GM19467 (cell line): ENCODE results near the gene GALNT2.

ENCODE experiments used
- ATAC-seq: cut with Tn5 transposase; IDR thresholded peaks from one replicate; pipeline ENCODE4 v1.9.1; 2021; ENCODE audit warnings: mild to moderate bottlenecking, moderate library complexity; ENCODE audit not compliant: unreplicated experiment

Gene GALNT2

DNA sequence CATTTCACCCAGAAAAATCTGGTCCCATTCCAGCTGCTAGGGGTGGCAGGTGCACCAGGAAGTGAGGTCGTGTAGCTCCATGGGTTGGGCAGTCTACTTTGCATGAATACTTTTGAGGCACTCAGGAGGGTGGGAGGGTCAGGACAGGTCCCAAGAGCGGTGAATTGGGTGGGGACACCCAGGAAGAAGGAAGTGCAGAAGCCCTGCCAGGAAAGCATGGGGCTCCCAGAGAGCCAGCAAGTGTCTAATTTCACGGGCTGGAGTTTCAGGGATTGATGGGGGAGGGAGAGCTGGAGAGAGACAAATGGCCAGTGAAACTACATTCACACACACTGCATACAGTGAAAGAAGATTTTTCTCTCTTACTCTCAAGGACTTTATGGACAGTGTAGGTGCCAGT is 137.8 kb downstream of the GALNT2 start:
- no peak for ATAC-seq

DNA sequence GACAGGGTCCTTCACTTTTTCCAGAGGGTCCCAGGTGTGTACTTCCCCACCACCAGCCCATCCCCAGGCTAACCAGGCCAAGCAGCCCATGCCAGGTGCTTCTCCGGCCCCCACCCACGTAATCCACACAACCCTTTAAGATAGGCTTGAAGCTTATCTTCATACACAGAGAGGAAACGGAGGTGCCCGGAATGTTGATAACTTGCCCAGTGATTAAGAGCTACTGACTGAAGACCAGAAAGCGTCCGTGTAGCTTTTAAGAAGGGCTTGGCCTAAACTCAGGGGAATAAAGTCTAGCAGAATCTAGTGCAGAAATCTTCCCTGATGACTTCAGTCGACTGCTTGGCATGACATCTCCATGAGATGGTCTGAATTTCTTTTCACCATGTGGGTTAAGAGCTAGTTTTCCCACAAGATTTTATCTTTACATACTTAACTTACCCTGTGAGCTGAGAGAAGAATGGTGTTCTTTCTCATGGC is 138.7 kb downstream of the GALNT2 start:
- no peak for ATAC-seq

DNA sequence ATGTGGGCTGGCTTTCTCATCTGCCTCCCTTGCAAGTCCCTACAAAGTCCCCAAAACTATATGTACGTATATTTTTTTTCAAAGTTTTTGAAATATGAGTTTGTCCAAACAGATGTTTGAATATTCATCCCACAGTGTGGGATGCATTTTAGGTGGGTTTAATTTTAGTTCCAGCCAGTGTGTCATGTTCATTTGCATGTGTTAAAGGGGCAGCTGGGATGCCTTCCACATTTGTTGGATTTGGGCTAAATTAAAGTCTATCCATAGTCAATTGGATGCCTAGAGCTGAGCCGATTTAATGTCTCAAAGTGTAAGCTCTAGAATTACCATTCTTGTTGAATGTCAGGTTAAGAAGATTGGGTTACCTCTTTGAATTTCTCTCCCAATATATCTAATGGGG is 139.2 kb downstream of the GALNT2 start:
- no peak for ATAC-seq

DNA sequence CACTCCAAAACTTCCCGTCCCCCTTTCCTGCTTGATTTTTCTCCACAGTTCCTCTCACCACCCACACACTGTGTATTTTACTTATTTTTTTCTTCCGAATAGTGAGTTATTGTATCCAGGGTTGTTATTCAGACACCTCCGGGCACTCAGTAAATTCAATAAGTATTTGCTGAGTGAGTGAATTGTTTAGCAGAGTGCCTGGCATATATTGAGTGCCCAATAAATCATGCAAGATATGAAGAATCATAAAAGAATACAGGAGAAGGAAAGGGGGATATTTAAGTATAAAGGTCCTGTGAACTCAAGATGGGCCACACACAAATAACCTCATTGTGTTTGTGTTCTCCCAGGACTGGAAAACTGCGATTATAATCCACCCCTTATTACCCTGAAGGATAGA is 139.9 kb downstream of the GALNT2 start:
- ATAC-seq = no peak

DNA sequence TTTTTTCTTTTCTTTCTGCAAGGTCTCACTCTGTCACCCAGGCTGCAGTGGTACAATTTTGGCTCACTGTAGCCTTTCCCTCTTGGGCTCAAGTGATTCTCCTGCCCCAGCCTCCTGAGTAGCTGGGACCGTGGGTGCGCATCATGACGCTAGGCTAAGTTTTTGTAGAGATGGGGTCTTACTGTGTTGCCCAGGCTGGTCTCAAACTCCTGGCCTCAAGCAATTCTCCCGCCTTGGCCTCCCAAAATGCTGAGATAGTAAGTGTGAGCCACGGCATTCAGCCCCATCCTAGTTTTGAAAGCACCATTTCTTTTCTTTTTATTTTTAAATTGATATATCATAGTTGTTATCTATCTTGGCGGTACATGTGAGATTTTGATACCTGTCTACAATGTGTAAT is 140.6 kb downstream of the GALNT2 start:
- no peak for ATAC-seq

DNA sequence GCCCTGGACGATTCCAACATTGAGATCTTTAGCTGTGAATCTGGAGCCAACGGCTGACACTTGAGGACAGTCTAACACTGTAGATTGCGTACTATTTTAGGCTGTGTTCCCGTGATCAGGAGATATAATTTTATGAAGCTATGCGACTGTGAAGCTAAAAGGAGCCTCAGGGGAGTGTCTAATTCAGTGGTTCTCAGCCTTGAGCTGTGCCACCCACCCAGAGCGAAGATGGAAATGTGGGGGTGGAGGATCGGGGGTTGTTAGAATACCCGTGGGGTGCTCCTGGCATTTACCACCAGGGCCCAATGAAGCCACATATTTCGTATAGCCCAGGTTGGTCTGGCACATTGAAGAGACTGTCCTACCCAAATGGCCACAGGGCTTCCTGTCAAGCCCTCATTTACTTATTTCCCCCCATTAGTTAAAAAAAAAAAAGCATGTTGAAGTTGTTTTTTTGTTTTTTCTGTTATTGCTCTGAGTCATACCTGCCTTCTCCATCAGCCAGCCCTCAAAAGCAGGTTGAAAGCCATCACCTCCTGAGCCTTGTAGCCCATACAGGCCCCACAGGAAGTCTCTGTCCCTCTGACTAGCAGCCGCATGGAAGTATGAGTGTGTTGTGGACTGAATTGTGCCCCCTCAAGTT is 141.7 kb downstream of the GALNT2 start:
- peak; percentile 42 for ATAC-seq

DNA sequence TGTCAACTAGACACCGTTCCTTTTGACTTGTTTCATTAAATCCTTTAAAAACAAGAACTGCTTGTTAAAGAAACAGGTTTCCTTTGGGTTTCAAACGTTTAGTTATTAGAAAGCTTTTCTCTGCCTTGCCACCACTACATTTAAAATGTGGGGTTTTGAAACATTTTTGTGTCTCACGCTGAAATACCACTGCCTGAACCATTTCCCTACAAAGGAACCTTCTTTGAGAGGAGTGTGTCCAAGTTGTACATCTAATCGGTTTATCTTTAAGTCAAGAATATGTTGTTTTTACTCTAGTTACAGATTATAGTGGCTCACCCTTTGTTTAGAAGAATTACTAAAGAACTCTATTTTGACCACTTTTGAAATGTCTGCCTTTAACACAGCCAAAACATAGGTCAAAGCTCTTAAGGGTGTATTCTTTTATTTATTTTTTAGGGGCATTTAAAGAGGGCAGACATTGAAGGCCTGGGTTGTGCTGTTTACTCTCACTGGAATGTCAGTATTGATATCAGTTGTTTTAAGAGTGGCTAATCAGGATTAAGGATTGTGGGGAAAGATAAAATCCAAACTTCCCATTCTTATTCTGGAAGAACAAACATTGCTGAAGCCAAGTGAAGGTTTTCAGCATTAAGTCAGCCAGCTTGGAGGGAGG is 143.4 kb downstream of the GALNT2 start:
- ATAC-seq = no peak

DNA sequence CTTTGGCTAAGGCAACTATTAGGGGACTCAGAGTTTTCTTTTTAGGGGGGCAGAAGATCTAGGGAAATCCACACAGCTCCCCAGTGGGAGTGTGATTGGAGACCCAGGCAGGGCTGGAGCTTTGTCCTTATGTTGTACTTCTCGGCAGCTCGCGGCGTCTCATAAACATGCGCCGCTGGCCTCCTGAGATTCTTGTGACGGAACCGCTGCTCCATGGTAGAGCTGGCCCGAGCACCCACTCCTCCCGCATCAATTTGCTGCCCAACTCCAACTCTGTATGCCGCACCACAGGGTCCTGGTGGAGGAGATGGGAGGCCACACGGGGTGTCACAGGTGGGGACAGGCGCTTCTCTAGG is 143.9 kb downstream of the GALNT2 start:
- no peak for ATAC-seq

DNA sequence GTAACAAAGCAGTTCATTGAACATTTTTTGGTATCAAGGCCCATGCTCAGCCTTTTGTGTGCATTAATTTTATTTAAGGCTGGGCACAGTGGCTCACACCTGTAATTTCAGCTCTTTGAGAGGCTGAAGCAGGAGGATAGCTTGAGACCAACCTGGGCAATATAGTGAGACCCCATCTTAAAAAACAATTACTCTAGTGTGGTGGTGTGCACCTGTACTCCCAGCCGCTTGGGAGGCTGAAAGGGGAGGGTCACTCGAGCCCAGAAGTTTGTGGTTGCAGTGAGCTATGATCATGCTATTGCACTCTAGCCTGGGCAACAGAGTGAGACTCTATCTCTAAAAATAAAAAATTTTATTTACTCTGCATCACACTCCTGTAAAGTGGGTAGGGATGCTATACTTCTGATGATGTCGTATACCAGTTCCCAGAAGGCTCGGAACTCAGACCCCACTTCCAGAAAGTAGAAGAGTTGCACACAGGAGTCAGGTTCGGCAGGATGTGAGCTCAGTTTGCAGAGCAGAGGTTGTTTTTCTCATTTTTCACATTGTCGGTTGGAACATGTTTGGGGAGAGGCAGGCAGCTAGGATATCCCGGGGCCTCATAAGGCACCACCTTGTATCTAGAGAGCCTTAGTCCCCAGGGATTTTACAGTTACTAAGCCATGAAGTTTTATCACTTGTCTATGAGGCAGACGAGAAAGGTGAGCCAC is 144.6 kb downstream of the GALNT2 start:
- no peak for ATAC-seq

DNA sequence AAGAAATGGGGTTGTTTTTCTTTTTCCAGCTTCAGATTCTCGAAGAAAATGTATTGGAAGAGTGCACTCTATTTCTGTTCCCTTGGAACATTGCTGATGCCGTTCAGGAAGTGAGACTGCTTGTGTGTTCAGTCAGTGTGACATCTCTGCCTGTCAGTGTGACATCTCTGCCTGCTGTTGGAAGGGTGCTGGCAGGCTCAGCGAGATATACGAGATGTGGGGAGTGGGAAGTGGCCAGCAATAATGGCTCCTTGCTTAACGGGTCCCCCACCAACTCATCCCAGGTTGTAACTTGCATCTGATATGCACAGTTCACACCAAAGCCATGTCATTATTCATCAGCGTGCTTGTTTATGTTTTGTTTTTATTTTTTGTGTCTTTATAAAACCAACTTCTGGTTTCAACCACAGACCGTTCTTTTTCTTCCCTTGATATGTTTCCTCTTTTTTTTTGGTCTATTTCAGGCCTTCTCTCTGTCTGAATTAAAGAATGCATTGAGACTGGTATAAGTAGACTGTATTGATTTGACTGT is 145.4 kb downstream of the GALNT2 start:
- ATAC-seq = peak; percentile 32

DNA sequence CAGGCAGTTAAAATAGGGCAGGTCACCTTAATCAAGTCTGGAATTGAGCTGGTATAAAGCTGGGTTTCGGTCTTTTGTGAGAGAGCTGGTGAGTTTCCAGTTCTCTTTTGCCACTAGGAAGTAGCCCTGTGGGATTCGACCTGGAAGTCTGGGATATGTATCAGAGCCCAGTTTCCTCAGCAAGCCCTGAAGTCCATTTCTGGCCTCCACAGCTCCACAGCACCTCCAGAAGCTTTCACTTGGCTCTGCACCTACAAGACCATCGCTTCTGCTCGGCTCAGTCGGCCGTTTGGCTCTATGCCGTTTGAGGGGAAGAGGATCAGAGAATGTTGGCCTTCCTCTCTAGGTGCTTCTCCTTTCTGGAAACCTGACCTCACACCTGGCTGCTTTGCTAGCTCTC is 148.0 kb downstream of the GALNT2 start:
- no peak for ATAC-seq

DNA sequence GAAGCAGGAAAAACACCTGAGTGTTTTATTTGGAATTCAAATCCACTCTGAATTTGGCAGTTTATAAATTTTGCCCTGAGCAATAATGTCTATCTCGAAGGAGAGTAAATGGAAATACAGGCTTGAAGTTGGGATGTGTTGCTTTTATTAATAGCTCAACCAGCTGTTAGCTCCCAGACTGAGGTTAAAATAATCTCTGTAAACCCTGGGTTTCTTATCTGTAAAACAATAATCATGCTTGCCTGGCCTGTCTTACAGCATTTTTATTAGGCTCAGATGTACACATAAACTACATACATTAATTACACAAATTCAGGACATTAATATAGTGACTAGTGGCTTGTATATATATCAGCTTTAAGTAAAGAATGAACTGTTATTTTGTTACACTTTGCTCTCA is 148.5 kb downstream of the GALNT2 start:
- ATAC-seq = no peak

DNA sequence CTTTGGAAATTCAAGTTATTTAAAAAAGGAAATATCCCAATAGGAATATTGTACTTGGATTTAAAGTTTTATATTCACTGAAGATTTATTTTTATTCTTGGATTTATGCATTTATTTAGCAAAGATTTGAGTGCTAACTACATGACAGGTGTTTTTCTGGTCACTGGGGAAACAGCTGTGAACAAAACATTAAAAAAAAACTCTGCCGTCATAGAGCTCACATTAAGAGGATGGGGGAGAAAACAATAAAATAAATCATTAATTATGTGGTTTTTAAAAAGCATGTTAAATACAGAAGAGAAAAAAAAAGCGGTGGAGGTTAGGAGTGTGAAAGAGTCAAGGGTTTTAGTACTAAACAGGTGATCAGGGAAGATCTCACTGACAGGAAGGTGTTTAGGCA is 149.9 kb downstream of the GALNT2 start:
- ATAC-seq = no peak

DNA sequence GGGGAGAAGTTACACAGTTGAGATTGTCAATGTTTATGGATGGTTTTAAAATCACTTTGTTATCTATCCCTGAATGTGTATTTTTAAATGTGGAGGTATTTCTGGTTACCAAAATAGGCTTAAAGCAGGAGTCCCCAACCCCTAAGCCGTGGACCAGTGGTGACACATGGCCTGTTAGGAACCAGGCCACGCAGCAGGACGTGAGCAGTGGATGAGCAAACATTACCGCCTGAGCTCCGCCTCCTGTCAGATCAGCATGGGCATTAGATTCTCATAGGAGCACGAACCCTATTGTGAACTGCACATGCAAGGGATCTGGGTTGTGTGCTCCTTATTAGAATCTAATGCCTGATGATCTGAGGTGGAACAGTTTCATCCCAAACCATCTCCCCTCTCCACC is 151.6 kb downstream of the GALNT2 start:
- ATAC-seq = no peak

DNA sequence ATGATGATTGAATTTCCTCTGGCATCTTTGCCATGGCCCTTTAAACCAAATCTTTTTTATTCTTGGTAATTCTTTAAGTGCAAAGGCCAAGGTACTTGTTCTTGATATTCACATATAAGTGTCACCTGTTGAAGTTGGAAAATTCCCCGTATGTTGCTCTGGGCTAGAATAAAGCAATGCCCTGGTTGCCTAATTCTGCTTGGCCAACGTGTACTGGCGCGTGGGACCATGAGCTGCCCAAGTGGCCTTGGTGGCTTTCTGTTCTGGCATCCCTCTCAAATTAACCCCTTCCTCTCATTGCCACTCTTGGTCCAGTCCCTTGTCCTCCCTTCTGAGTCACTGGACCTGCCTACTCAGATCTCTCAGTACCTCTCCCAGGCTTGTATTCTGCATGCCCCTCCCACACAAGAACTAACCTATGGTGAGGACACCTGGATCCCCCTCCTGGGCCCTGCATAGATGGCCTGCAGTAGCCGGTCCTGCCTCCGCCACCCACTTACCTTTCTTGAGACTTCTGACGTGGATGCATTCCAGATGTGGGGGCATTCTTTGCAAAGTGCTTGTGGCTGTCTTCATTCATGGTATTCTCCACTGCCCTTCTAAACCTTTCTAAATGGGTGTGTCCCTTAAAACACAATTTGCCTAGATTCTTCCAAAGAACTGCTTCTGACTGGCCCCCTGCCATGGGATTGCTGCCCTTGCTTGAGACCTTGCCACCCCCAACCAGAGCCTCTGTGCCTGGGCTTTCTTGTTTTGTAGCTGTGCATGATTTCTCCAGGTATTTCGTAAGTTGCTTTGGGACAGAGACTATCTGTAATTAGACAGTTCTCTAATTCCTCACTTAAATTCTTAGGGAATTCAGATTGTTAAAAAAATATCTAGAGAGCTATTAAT is 152.4 kb downstream of the GALNT2 start:
- ATAC-seq = no peak

DNA sequence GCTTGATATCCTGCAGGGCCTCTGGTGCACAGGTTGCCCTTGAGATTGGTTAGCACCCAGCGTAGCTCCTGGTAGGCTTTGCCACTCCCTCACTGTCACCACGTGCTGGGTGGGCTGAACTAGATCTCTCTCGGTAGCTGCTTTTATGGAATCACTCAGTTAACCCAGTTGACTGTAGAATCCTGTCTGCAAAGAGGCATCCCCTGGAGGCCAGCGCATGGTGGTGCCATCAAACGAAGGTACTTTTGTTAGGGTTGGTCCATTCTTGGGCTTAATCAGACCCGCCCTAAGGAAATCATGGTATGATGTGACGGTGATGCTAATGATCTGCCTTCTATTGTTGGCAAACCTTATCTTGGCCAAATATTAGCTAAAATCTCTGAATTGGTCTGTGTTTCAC is 153.4 kb downstream of the GALNT2 start:
- no peak for ATAC-seq

DNA sequence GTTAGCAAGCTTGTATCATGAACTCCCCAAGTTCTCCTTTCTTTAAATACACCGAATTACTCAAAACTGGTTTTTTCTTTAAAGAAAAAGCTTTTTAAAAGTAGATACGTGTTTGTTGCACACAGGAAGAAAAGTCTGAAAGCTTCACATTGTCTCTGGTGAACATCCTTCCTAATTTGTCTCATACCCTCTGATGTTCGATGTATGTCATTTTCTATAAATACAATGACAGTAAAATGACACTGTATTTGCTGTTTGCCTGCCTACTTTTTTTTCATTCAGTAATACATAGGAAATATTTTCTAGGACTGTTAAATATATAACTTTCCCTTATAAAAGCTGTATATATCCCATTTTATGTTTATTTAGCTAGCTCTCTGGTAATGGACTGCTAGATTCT is 153.9 kb downstream of the GALNT2 start:
- ATAC-seq = no peak

DNA sequence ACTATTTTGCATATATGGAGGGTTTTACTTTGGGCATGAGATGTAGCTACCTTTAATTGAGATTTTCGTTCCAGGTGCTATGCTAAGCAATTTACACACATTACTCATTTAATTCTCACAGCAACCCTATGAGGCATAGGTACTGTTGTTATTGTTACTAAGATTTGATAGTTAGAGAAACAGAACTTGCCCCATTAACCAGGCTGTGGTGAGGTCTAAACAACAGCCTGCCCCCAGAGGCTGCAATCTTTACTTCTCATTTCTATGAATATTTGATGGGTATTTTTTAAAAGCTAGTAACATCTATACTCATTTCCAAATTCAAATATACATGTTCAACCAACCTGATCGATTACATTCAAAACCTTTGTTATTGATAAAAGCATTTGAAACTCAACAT is 155.6 kb downstream of the GALNT2 start:
- ATAC-seq = no peak

DNA sequence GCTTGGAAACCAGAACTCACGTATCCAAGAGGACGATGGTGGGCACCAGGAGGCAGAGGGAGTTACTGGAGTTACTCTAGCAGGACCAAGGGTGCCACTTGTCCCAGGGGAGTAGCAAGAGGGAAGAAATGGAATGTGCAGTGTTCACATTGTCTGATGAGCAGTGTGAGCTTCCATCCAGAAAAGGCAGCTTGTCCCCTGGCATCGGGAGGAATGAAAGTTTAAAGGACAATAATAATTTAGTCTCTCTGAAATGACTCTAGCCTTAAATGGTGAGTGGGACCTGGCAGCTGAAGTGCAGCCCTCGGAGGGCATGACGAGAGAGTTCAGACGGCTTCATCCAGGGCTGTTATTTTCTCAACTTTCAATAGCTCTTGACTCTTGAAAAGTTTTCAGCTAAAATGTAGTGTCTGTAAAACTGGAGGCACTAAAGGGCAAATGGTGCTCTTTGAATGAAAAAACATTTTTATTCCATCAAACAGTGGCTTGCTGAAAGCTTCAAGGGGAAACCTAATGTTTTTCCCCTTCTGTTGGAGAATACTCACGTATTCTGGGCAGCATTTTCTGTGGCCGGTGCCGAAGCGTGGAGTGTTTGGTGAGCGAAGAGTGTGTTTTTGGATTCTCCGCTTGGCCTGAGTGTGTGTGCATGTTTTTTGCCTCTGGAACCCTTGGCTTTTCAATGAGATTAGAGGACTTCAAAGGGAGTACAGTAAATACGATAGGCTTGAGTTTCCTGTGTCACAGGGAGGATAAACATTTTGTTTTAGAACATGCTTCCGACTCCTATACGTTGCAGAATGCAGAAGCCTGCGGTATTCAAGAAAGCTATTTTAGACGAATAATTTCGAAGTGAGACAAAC is 157.3 kb downstream of the GALNT2 start:
- no peak for ATAC-seq
